NCI-H1092 (cell line): Measurements from ENCODE around the gene ALDH7A1.

Experiments used
- DNase-seq: peaks from one replicate; lab custom pipeline; 2025; lab: John Stamatoyannopoulos, UW

The ALDH7A1 gene

GRCh38 chr5:126509339-126509738 lies 85.7 kb downstream of the ALDH7A1 start:
- DNase-seq = no peak

GRCh38 chr5:126508962-126509279 lies 86.1 kb downstream of the ALDH7A1 start:
- DNase-seq = no peak

GRCh38 chr5:126508251-126508961 lies 86.6 kb downstream of the ALDH7A1 start:
- no peak for DNase-seq

GRCh38 chr5:126506079-126506478 lies 88.9 kb downstream of the ALDH7A1 start:
- DNase-seq = no peak

GRCh38 chr5:126503602-126504104 lies 91.4 kb downstream of the ALDH7A1 start:
- no peak for DNase-seq

GRCh38 chr5:126501448-126501847 lies 93.6 kb downstream of the ALDH7A1 start:
- DNase-seq = no peak

- DNase-seq = no peak
These were observed 95.1 kb downstream of the ALDH7A1 start for GRCh38 chr5:126499853-126500342.

- DNase-seq = no peak
These were observed 95.7 kb downstream of the ALDH7A1 start for GRCh38 chr5:126499278-126499677.

- DNase-seq = no peak
These were observed 97.5 kb downstream of the ALDH7A1 start for GRCh38 chr5:126497506-126497905.

- no peak for DNase-seq
These were observed 100.6 kb downstream of the ALDH7A1 start for GRCh38 chr5:126494393-126494792.

GRCh38 chr5:126492939-126493338 lies 102.1 kb downstream of the ALDH7A1 start:
- DNase-seq = no peak

- no peak for DNase-seq
These were observed 104.7 kb downstream of the ALDH7A1 start for GRCh38 chr5:126490167-126490940.

GRCh38 chr5:126488443-126489065 lies 106.5 kb downstream of the ALDH7A1 start:
- no peak for DNase-seq

GRCh38 chr5:126487596-126487995 lies 107.4 kb downstream of the ALDH7A1 start:
- no peak for DNase-seq

GRCh38 chr5:126486332-126486731 lies 108.7 kb downstream of the ALDH7A1 start:
- DNase-seq = no peak

GRCh38 chr5:126484253-126484652 lies 110.8 kb downstream of the ALDH7A1 start:
- DNase-seq = no peak

GRCh38 chr5:126483156-126483555 lies 111.9 kb downstream of the ALDH7A1 start:
- DNase-seq = no peak

- DNase-seq = no peak
These were observed 112.4 kb downstream of the ALDH7A1 start for GRCh38 chr5:126482591-126482990.

GRCh38 chr5:126481243-126481642 lies 113.8 kb downstream of the ALDH7A1 start:
- DNase-seq = no peak
